H1 (cell line): ENCODE data around the gene CELA2A. TPM values are rescaled to one million over a fixed set of nuclear protein-coding genes. Genes with fewer than 3 reads are reported as not detected.

Experiments used
- CTCF ChIA-PET: fragments of 300-600 bp; sonication (Branson Sonifier 250); formaldehyde crosslinking; loops from one replicate; lab custom pipeline; 2021; ENCODE audit not compliant: partially characterized antibody; lab: Charles Lee
- POLR2A ChIA-PET: fragments of 300-600 bp; sonication (Branson Sonifier 250); formaldehyde crosslinking; loops from one replicate; lab custom pipeline; 2021; ENCODE audit warnings: inconsistent platforms; ENCODE audit not compliant: partially characterized antibody; lab: Charles Lee
- DNase-seq, 2 experiments: peaks; one replicate each; pipeline versions ENCODE4 v3.0.0 to v3.0.0-alpha.2; 2010 to 2022; ENCODE audit warnings: low spot score in 2 of 2, low read depth in 1 of 2, mixed read lengths in 1 of 2
- FAIRE-seq: peaks from 2 replicates; lab custom pipeline; 2011; peaks lifted over from hg19 to GRCh38; lab: Jason Lieb, UNC
- H2AFZ ChIP-seq: 2 replicates; pipeline ENCODE4 v1.8.1; 2012; ENCODE audit warnings: low read length, inconsistent platforms
- H2AK5ac ChIP-seq: 2 replicates; pipeline ENCODE4 v1.6.1; 2013; ENCODE audit warnings: low read depth, low read length
- H2BK120ac ChIP-seq: replicated peaks from 2 replicates; pipeline ENCODE3; 2013; ENCODE audit warnings: low read depth, low read length, inconsistent platforms
- H2BK12ac ChIP-seq: 2 replicates; pipeline ENCODE4 v1.6.1; 2013; ENCODE audit warnings: low read depth, low read length
- H2BK15ac ChIP-seq: 2 replicates; pipeline ENCODE4 v1.6.1; 2013; ENCODE audit warnings: low read length
- H2BK20ac ChIP-seq: 2 replicates; pipeline ENCODE4 v1.6.1; 2013; ENCODE audit warnings: low read length
- H2BK5ac ChIP-seq: 2 replicates; pipeline ENCODE4 v1.6.1; 2013; ENCODE audit warnings: low read depth, low read length
- H3K14ac ChIP-seq: 2 replicates; pipeline ENCODE4 v1.6.1; 2013; ENCODE audit warnings: inconsistent platforms; ENCODE audit not compliant: insufficient read length
- H3K18ac ChIP-seq: 2 replicates; pipeline ENCODE4 v1.6.1; 2013; ENCODE audit warnings: low read length; ENCODE audit errors: extremely low read depth
- H3K23ac ChIP-seq: 2 replicates; pipeline ENCODE4 v1.6.1; 2013; ENCODE audit warnings: inconsistent platforms; ENCODE audit not compliant: insufficient read length
- H3K23me2 ChIP-seq: 2 replicates; pipeline ENCODE4 v1.6.1; 2013; ENCODE audit warnings: low read depth, low read length
- H3K27ac ChIP-seq: 2 replicates; pipeline ENCODE4 v1.6.1; 2011; ENCODE audit warnings: low read depth, low read length, inconsistent platforms
- H3K27me3 ChIP-seq, 4 experiments: replicated peaks in 1 of 4; 1 replicate in 1 of 4; 2 replicates in 3 of 4; pipeline versions ENCODE4 v1.6.1 to v1.8.1; 2011 to 2013; ENCODE audit warnings: low read length in 3 of 4, mild to moderate bottlenecking in 3 of 4, inconsistent platforms in 2 of 4, mixed read lengths in 2 of 4, moderate library complexity in 1 of 4; ENCODE audit not compliant: control insufficient read depth in 3 of 4, insufficient read depth in 3 of 4; ENCODE audit errors: extremely low read depth in 1 of 4
- H3K36me3 ChIP-seq, 4 experiments: 2 replicates each; pipeline versions ENCODE4 v1.6.1 to v1.8.1; 2011 to 2013; ENCODE audit warnings: mild to moderate bottlenecking in 4 of 4, low read length in 3 of 4, moderate library complexity in 2 of 4, control low read depth in 1 of 4, inconsistent platforms in 1 of 4; ENCODE audit not compliant: insufficient read depth in 4 of 4, control insufficient read depth in 2 of 4
- H3K4ac ChIP-seq: replicated peaks from 2 replicates; pipeline ENCODE3; 2013; ENCODE audit warnings: low read length, low read depth, mixed read lengths, inconsistent platforms; ENCODE audit not compliant: insufficient read length
- H3K4me1 ChIP-seq, 4 experiments: replicated peaks in 1 of 4; 1 replicate in 1 of 4; 2 replicates in 3 of 4; pipeline versions ENCODE4 v1.6.1 to v1.8.1; 2011 to 2013; ENCODE audit warnings: low read length in 3 of 4, inconsistent platforms in 2 of 4, mixed read lengths in 1 of 4; ENCODE audit not compliant: insufficient read depth in 4 of 4, control insufficient read depth in 3 of 4
- H3K4me2 ChIP-seq, 2 experiments: 2 replicates each; pipeline versions ENCODE4 v1.6.1 to v1.8.1; 2011 to 2013; ENCODE audit warnings: low read depth in 2 of 2, low read length in 2 of 2, control low read depth in 1 of 2, inconsistent platforms in 1 of 2, mild to moderate bottlenecking in 1 of 2; ENCODE audit not compliant: insufficient read depth in 1 of 2
- H3K4me3 ChIP-seq, 4 experiments: fragments of 200-600, 300-600 bp in 1 of 4; sonication (generic), shearing (Covaris generic), sonication (Bioruptor Twin) in 1 of 4; 2 replicates each; pipeline versions ENCODE4 v1.5.1 to v1.8.1; 2011 to 2016; ENCODE audit warnings: low read length in 4 of 4, low read depth in 3 of 4, control low read depth in 2 of 4, inconsistent platforms in 2 of 4, mild to moderate bottlenecking in 2 of 4, mixed read lengths in 1 of 4, moderate library complexity in 1 of 4; ENCODE audit not compliant: insufficient read depth in 2 of 4; ENCODE audit errors: extremely low read depth in 1 of 4
- H3K56ac ChIP-seq: replicated peaks from 2 replicates; pipeline ENCODE3; 2013; ENCODE audit warnings: low read depth, mild to moderate bottlenecking, mixed read lengths, low read length, inconsistent platforms; ENCODE audit not compliant: insufficient read length
- H3K79me1 ChIP-seq: 2 replicates; pipeline ENCODE4 v1.6.1; 2013; ENCODE audit warnings: low read depth, low read length, control low read depth
- H3K79me2 ChIP-seq, 2 experiments: 2 replicates each; pipeline versions ENCODE4 v1.6.1 to v1.8.1; 2012 to 2013; ENCODE audit warnings: low read length in 2 of 2, mild to moderate bottlenecking in 2 of 2, inconsistent platforms in 1 of 2; ENCODE audit not compliant: insufficient read depth in 2 of 2, control insufficient read depth in 1 of 2
- H3K9ac ChIP-seq, 4 experiments: replicated peaks in 1 of 4; 1 replicate in 1 of 4; 2 replicates in 3 of 4; pipeline versions ENCODE4 v1.6.1 to v1.8.1; 2011 to 2013; ENCODE audit warnings: low read depth in 3 of 4, low read length in 3 of 4, control low read depth in 2 of 4, mild to moderate bottlenecking in 2 of 4, moderate library complexity in 2 of 4, inconsistent platforms in 1 of 4; ENCODE audit errors: extremely low read depth in 1 of 4
- H3K9me3 ChIP-seq, 2 experiments: 2 replicates each; pipeline versions ENCODE4 v1.6.1 to v1.8.1; 2012 to 2013; ENCODE audit warnings: mild to moderate bottlenecking in 2 of 2, moderate library complexity in 2 of 2, control low read depth in 1 of 2, inconsistent platforms in 1 of 2, low read depth in 1 of 2, low read length in 1 of 2, mixed read lengths in 1 of 2; ENCODE audit not compliant: insufficient read depth in 2 of 2
- H4K20me1 ChIP-seq, 2 experiments: replicated peaks in 1 of 2; 2 replicates each; pipeline versions ENCODE3 to v1.8.1; 2011 to 2013; ENCODE audit warnings: inconsistent platforms in 2 of 2, low read length in 2 of 2, mild to moderate bottlenecking in 1 of 2; ENCODE audit not compliant: insufficient read depth in 2 of 2, control insufficient read depth in 1 of 2
- H4K5ac ChIP-seq: 2 replicates; pipeline ENCODE4 v1.6.1; 2013; ENCODE audit warnings: low read length, low read depth, mixed read lengths, inconsistent platforms; ENCODE audit not compliant: insufficient read length
- H4K8ac ChIP-seq: 2 replicates; pipeline ENCODE4 v1.8.0; 2013; ENCODE audit warnings: mild to moderate bottlenecking, moderate library complexity, low read length, inconsistent platforms; ENCODE audit not compliant: insufficient read depth; ENCODE audit errors: extremely low read depth
- H4K91ac ChIP-seq: replicated peaks from 2 replicates; pipeline ENCODE3; 2013; ENCODE audit warnings: low read length, mixed read lengths, inconsistent platforms; ENCODE audit not compliant: insufficient read length
- CHD2 ChIP-seq: IDR thresholded peaks from 2 replicates; pipeline ENCODE4 v1.6.1; 2012; ENCODE audit warnings: low read length, improper control_type of control experiment
- E2F6 ChIP-seq: IDR thresholded peaks from 2 replicates; pipeline ENCODE4 v1.6.1; 2012; ENCODE audit warnings: inconsistent platforms
- SIN3A ChIP-seq, 2 experiments: IDR thresholded peaks in 1 of 2; conservative IDR thresholded peaks in 1 of 2; 2 replicates each; pipeline ENCODE4 v1.6.1; 2011 to 2012; ENCODE audit warnings: low read length in 2 of 2, improper control_type of control experiment in 1 of 2, low read depth in 1 of 2, mild to moderate bottlenecking in 1 of 2
- TEAD4 ChIP-seq: IDR thresholded peaks from 2 replicates; pipeline ENCODE4 v1.6.1; 2012; ENCODE audit warnings: low read depth, low read length, inconsistent platforms, mixed read lengths
- WGBS, 2 experiments: shearing (Covaris generic) in 1 of 2; methylation state at CpG; one replicate each; pipeline versions ENCODE4 v1.1.6 to v1.1.7; 2013 to 2015; ENCODE audit warnings: low lambda C conversion rate in 2 of 2, mixed read lengths in 2 of 2, inconsistent platforms in 1 of 2, low coverage in 1 of 2, missing lambda C conversion rate in 1 of 2; ENCODE audit not compliant: insufficient replicate concordance in 2 of 2, insufficient coverage in 1 of 2, insufficient read length in 1 of 2; ENCODE audit errors: extremely low coverage in 1 of 2, missing lambda C conversion rate in 1 of 2; 5-methylcytosine and 5-hydroxymethylcytosine counted together
- polyA plus RNA-seq, 7 experiments: library from polyadenylated mRNA; depleted of rRNA in 3 of 7; stranded (reverse) in 5 of 7; unstranded in 2 of 7; fragments of >200 nt in 5 of 7; fragments of 200-250 nt in 2 of 7; gene quantifications; 1 replicate in 5 of 7; 2 replicates in 1 of 7; 4 replicates in 1 of 7; pipeline versions ENCODE4 v1.2.1 to v1.2.3, GENCODE V29; 2011 to 2013; ENCODE audit warnings: missing spikeins in 2 of 7, mixed read lengths in 2 of 7
- total RNA-seq: library from RNA; stranded (reverse); fragmentation: NEBNext Ultra II Directional; extraction: Animal tissue kit (Norgen Biotek cat#: 25700); gene quantifications from 2 replicates; pipeline ENCODE4 v1.2.1, GENCODE V29; 2021

The CELA2A gene
- total and polyA plus RNA-seq, 2 of the 8 experiments (the other 6 are each of a cell fraction or from before 2014, with no cell fraction given) = not detected

GRCh38 chr1:15425958-15426357 lies 30.6 kb upstream of the CELA2A start:
- Histone ChIP-seq H3K27ac (no peak overlapping the region), H4K91ac (no peak overlapping the region), H3K27me3 (no peaks in the 10 kb centered on the region; a peak in 1 of 7 replicates), H3K23me2 (no peaks in the 10 kb centered on the region), H4K20me1 (peaks cover 3 to 5% of the 10 kb centered on the region in 2 experiments), H3K79me1 (no peaks in the 10 kb centered on the region), H3K4me1 (peaks cover 0 to 7% (median 3%) of the 10 kb centered on the region in 4 experiments; a peak in 3 of 7 replicates), H2BK20ac (no peak overlapping the region), H2BK12ac (no peak overlapping the region), H4K5ac (no peak overlapping the region), H2BK120ac (no peak overlapping the region), H4K8ac (no peak overlapping the region), H3K14ac (no peak overlapping the region), H3K79me2 (no peaks in the 10 kb centered on the region), H3K36me3 (no peaks in the 10 kb centered on the region; a peak in 2 of 8 replicates), H3K18ac (no peak overlapping the region), H2AFZ (no peak overlapping the region), H3K4me2 (no peak overlapping the region), H3K4me3 (no peak overlapping the region), H3K23ac (no peak overlapping the region), H2AK5ac (no peak overlapping the region), H2BK15ac (no peak overlapping the region), H2BK5ac (no peak overlapping the region), H3K9ac (no peak overlapping the region), H3K4ac (no peak overlapping the region), H3K56ac (no peak overlapping the region), H3K9me3 (no peaks in the 10 kb centered on the region)
- POLR2A ChIA-PET = no interaction called here
- CTCF ChIA-PET = interaction anchor here (0.8 to 16.9 kb wide), 9 partner anchors 8 to 315 kb away, joined by 3 to 170 read pairs (median 4); no protein-coding TSS in a partner anchor
- DNase-seq (no peak), FAIRE-seq (no peak)
- WGBS, 2 experiments = 58% methylated on average over 4 of the region's 6 CpGs; no CpG with 5 or more reads in 1 of the 2 experiments
- TF ChIP-seq E2F6 = no peak
- TF ChIP-seq TEAD4 = no peak
- TF ChIP-seq CHD2 = no peak
- no peak for TF ChIP-seq SIN3A (conservative IDR thresholded peaks at IDR 0.05 in 1 of 2, IDR thresholded peaks at IDR 0.05 in 1 of 2; ENCODE audit: low read depth in 1 of 2, low read length in 2 of 2)
